Epithelial cell of proximal tubule (primary cell): Measurements from ENCODE around the gene LRTM1. TPM values are rescaled to one million over a fixed set of nuclear protein-coding genes. Genes with fewer than 3 reads are reported as not detected.

Source experiments
- DNase-seq: peaks from one replicate; pipeline ENCODE4 v3.0.0-alpha.2; 2011; ENCODE audit warnings: low read depth
- H3K4me3 ChIP-seq: 2 replicates; pipeline ENCODE4 v1.5.1; 2011; ENCODE audit warnings: low read depth, mild to moderate bottlenecking, low read length
- CTCF ChIP-seq: conservative IDR thresholded peaks from 2 replicates; pipeline ENCODE4 v1.5.1; 2012; ENCODE audit warnings: low read depth, mild to moderate bottlenecking, low read length
- total RNA-seq: library from RNA; depleted of rRNA; stranded (reverse); fragments of >200 nt; gene quantifications from 2 replicates; pipeline ENCODE4 v1.2.3, GENCODE V29; 2015

The LRTM1 gene
- total RNA-seq, 1 donor from 2014 or later: not detected

GRCh38 chr3:54875596-54876268 lies 52.1 kb downstream of the LRTM1 start:
- TF ChIP-seq CTCF: no peak
- H3K4me3 ChIP-seq: no peak overlapping the region
- no peak for DNase-seq

GRCh38 chr3:54874816-54875556 lies 52.9 kb downstream of the LRTM1 start:
- H3K4me3 ChIP-seq: no peak overlapping the region
- no peak for TF ChIP-seq CTCF
- no peak for DNase-seq

GRCh38 chr3:54873059-54874010 lies 54.5 kb downstream of the LRTM1 start:
- no peak overlapping the region for H3K4me3 ChIP-seq
- no peak for TF ChIP-seq CTCF
- no peak for DNase-seq

- no peak for DNase-seq
- no peak for TF ChIP-seq CTCF
These were observed 56.0 kb downstream of the LRTM1 start for GRCh38 chr3:54871867-54872266.

GRCh38 chr3:54870423-54870822 lies 57.4 kb downstream of the LRTM1 start:
- H3K4me3 ChIP-seq: no peak overlapping the region
- no peak for DNase-seq
- peak; percentile 72 for TF ChIP-seq CTCF

More at GRCh38 chr3:54871867-54872266, 56.0 kb downstream of the LRTM1 start:
- no peak overlapping the region for H3K4me3 ChIP-seq
